OCI-LY7 (cell line): ENCODE results near the gene FUCA2. TPM values are rescaled to one million over a fixed set of nuclear protein-coding genes. Genes with fewer than 3 reads are reported as not detected.
A peak's percentile ranks its signal among the peaks of the same experiment; 100 is the strongest.

Experiments used
- BruUV-seq: library from RNA; stranded (reverse); fragments of 400-500 nt; replicated peaks from 2 replicates; lab custom pipeline; 2021; lab: Mats Ljungman, UMichigan
- CTCF ChIA-PET: fragments of 300-600 bp; sonication (Branson Sonifier 250); formaldehyde crosslinking; loops from one replicate; lab custom pipeline; 2022; ENCODE audit warnings: antibody characterized with exemption; ENCODE audit not compliant: unreplicated experiment; lab: Charles Lee
- POLR2A ChIA-PET: fragments of 300-600 bp; sonication (Branson Sonifier 250); formaldehyde crosslinking; loops from one replicate; lab custom pipeline; 2022; ENCODE audit warnings: antibody characterized with exemption; lab: Charles Lee
- DNase-seq: peaks from one replicate; pipeline ENCODE4 v3.0.0-alpha.2; 2015; ENCODE audit warnings: low spot score
- H2AFZ ChIP-seq: fragments of 200-600 bp; sonication (generic), shearing (Covaris generic); 2 replicates; pipeline ENCODE4 v1.6.1; 2014; ENCODE audit warnings: mild to moderate bottlenecking, antibody characterized with exemption, low read length, moderate library complexity
- H3K27ac ChIP-seq: fragments of 200-600 bp; sonication (generic); 2 replicates; pipeline ENCODE4 v1.5.1; 2014; ENCODE audit warnings: mixed run types, low read depth, mild to moderate bottlenecking, moderate library complexity, low read length, inconsistent platforms; ENCODE audit not compliant: poor library complexity, severe bottlenecking
- H3K36me3 ChIP-seq: fragments of 200-600 bp; sonication (generic); 2 replicates; pipeline ENCODE4 v1.6.1; 2014; ENCODE audit warnings: mild to moderate bottlenecking, antibody characterized with exemption, low read length, moderate library complexity, mixed read lengths; ENCODE audit not compliant: insufficient read depth
- H3K4me1 ChIP-seq: fragments of 200-600 bp; sonication (generic); 2 replicates; pipeline ENCODE4 v1.5.1; 2014; ENCODE audit warnings: mild to moderate bottlenecking, low read length; ENCODE audit not compliant: insufficient read depth, poor library complexity, severe bottlenecking
- H3K4me2 ChIP-seq: fragments of 200-600 bp; sonication (generic); 2 replicates; pipeline ENCODE4 v1.6.1; 2014; ENCODE audit warnings: mild to moderate bottlenecking, low read length
- H3K4me3 ChIP-seq: fragments of 200-600 bp; sonication (generic); 2 replicates; pipeline ENCODE4 v1.5.1; 2014; ENCODE audit warnings: mild to moderate bottlenecking, low read depth, low read length; ENCODE audit not compliant: poor library complexity, severe bottlenecking
- H3K79me2 ChIP-seq: fragments of 200-600 bp; sonication (generic); 2 replicates; pipeline ENCODE4 v1.6.1; 2016; ENCODE audit warnings: low read depth, mild to moderate bottlenecking, low read length, moderate library complexity, mixed read lengths; ENCODE audit not compliant: insufficient read depth
- H3K9me2 ChIP-seq: fragments of 200-600 bp; sonication (generic); 2 replicates; pipeline ENCODE4 v1.6.1; 2016; ENCODE audit warnings: mild to moderate bottlenecking, low read length, mixed read lengths; ENCODE audit not compliant: insufficient read depth
- H3K9me3 ChIP-seq: fragments of 200-600 bp; sonication (generic); 2 replicates; pipeline ENCODE4 v1.6.1; 2014; ENCODE audit warnings: mild to moderate bottlenecking, mixed run types, low read length, mixed read lengths
- H4K20me1 ChIP-seq: fragments of 200-600 bp; sonication (generic); 2 replicates; pipeline ENCODE4 v1.6.1; 2014; ENCODE audit warnings: mild to moderate bottlenecking, antibody characterized with exemption, low read length, moderate library complexity, mixed read lengths; ENCODE audit not compliant: insufficient read depth
- EZH2phosphoT487 ChIP-seq: fragments of 200-600 bp; sonication (generic); IDR thresholded peaks from 2 replicates; pipeline ENCODE4 v1.6.1; 2018; ENCODE audit warnings: low read depth, borderline replicate concordance, mild to moderate bottlenecking, mixed run types, antibody characterized with exemption, low read length, moderate library complexity, mixed read lengths
- intact Hi-C: fragments of 100-400 bp; cut with micrococcal nuclease; formaldehyde crosslinking; loops from one replicate; pipeline ENCODE4 v1.10.0; 2022; ENCODE audit not compliant: unreplicated experiment
- total RNA-seq, 2 experiments: library from RNA; depleted of rRNA in 1 of 2; stranded (reverse); fragments of >200 nt in 1 of 2; shearing (Covaris generic) in 1 of 2; gene quantifications; 2 replicates each; pipeline ENCODE4 v1.2.3, GENCODE V29; 2014 to 2022
- TF ChIP-seq, protein P1 (sequence below): fragments of 200-600 bp; sonication (generic); conservative IDR thresholded peaks from 2 replicates; pipeline ENCODE4 v1.5.1; 2014; ENCODE audit warnings: mild to moderate bottlenecking, antibody characterized with exemption, low read length, moderate library complexity, mixed read lengths

The FUCA2 gene
- total RNA-seq, 2 experiments from 2014 or later = not detected

- intact Hi-C loops = loop anchor here (5.0 kb wide), 1 partner anchor 307 kb away; the partner anchor contains the start of gene LTV1
Observed at GRCh38 chr6:143535189-143535614, 23.7 kb upstream of the FUCA2 start.

GRCh38 chr6:143531720-143532499, 20.4 kb upstream of the FUCA2 start:
- H3K4me1 ChIP-seq = no peaks in the 10 kb centered on the region
- ChIA-PET CTCF (no interaction called here), POLR2A (interaction anchor here (0.6 kb wide), 1 partner anchor 445 kb away, joined by 6 read pairs; no protein-coding TSS in a partner anchor)
- no peak overlapping the region for H3K4me2 ChIP-seq
- TF ChIP-seq EZH2phosphoT487 = no peak
- TF ChIP-seq, protein P1, sequence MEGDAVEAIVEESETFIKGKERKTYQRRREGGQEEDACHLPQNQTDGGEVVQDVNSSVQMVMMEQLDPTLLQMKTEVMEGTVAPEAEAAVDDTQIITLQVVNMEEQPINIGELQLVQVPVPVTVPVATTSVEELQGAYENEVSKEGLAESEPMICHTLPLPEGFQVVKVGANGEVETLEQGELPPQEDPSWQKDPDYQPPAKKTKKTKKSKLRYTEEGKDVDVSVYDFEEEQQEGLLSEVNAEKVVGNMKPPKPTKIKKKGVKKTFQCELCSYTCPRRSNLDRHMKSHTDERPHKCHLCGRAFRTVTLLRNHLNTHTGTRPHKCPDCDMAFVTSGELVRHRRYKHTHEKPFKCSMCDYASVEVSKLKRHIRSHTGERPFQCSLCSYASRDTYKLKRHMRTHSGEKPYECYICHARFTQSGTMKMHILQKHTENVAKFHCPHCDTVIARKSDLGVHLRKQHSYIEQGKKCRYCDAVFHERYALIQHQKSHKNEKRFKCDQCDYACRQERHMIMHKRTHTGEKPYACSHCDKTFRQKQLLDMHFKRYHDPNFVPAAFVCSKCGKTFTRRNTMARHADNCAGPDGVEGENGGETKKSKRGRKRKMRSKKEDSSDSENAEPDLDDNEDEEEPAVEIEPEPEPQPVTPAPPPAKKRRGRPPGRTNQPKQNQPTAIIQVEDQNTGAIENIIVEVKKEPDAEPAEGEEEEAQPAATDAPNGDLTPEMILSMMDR = no peak
- DNase-seq = no peak
- H3K9me3 ChIP-seq = no peaks in the 10 kb centered on the region
- H3K27ac ChIP-seq = no peak overlapping the region
- no peaks in the 10 kb centered on the region for H3K36me3 ChIP-seq
- BruUV-seq = no TSS peak
- no peaks in the 10 kb centered on the region for H4K20me1 ChIP-seq
- intact Hi-C loops = no loop called here
- H3K9me2 ChIP-seq = no peaks in the 10 kb centered on the region
- H2AFZ ChIP-seq = no peak overlapping the region
- no peaks in the 10 kb centered on the region for H3K79me2 ChIP-seq
- no peak overlapping the region for H3K4me3 ChIP-seq

More at GRCh38 chr6:143535189-143535614, 23.7 kb upstream of the FUCA2 start:
- DNase-seq = no peak
- H3K4me3 ChIP-seq = no peak overlapping the region
- H2AFZ ChIP-seq = no peak overlapping the region
- no peaks in the 10 kb centered on the region for H3K4me1 ChIP-seq
- BruUV-seq = no TSS peak
- H3K4me2 ChIP-seq = no peak overlapping the region
- no peaks in the 10 kb centered on the region for H4K20me1 ChIP-seq
- no peaks in the 10 kb centered on the region for H3K36me3 ChIP-seq
- no peak overlapping the region for H3K27ac ChIP-seq
- TF ChIP-seq, protein P1 = no peak
- TF ChIP-seq EZH2phosphoT487 = no peak
- no peaks in the 10 kb centered on the region for H3K79me2 ChIP-seq
- ChIA-PET POLR2A (interaction anchor here (0.6 to 0.7 kb wide), 2 partner anchors 40 to 79 kb away, joined by 3 to 4 read pairs; no protein-coding TSS in a partner anchor), CTCF (no interaction called here)
- H3K9me3 ChIP-seq = no peaks in the 10 kb centered on the region
- no peaks in the 10 kb centered on the region for H3K9me2 ChIP-seq

- intact Hi-C loops = no loop called here
- H3K9me2 ChIP-seq = no peaks in the 10 kb centered on the region
- no TSS peak for BruUV-seq
Observed at GRCh38 chr6:143529095-143529494, 17.6 kb upstream of the FUCA2 start.

More at GRCh38 chr6:143529095-143529494, 17.6 kb upstream of the FUCA2 start:
- CTCF ChIA-PET = no interaction called here
- Histone ChIP-seq H3K36me3 (no peaks in the 10 kb centered on the region), H3K4me3 (no peak overlapping the region), H3K9me3 (no peaks in the 10 kb centered on the region), H3K27ac (no peak overlapping the region), H3K79me2 (no peaks in the 10 kb centered on the region), H3K4me1 (no peaks in the 10 kb centered on the region), H2AFZ (no peak overlapping the region), H3K4me2 (no peak overlapping the region), H4K20me1 (no peaks in the 10 kb centered on the region)
- POLR2A ChIA-PET = interaction anchor here (0.8 kb wide), 1 partner anchor 9 kb away, joined by 3 read pairs; no protein-coding TSS in a partner anchor
- no peak for TF ChIP-seq EZH2phosphoT487
- TF ChIP-seq, protein P1 = peak; percentile 35; the same call in 1 of the 2 replicates
- no peak for DNase-seq
